Effector memory CD8-positive, alpha-beta T cell (primary cell): ENCODE results near the gene HNRNPH3.

Source experiments
- ATAC-seq: fragments of 150-1000 bp; cut with Tn5 transposase; replicated peaks from 2 replicates; pipeline ENCODE4 v1.10.0; 2021; ENCODE audit warnings: mild to moderate bottlenecking, moderate library complexity
- DNase-seq, 3 experiments: peaks; one replicate each; pipeline ENCODE4 v3.0.0; 2021
- H3K27ac Mint-ChIP-seq, 2 donors: one replicate each; pipeline ENCODE4 v1.8.0; 2022; ENCODE audit warnings: mild to moderate bottlenecking in 2 of 2, mixed read lengths in 2 of 2, moderate library complexity in 2 of 2
- H3K27me3 Mint-ChIP-seq, 2 donors: one replicate each; pipeline ENCODE4 v1.8.0; 2022; ENCODE audit warnings: mixed read lengths in 2 of 2
- H3K36me3 Mint-ChIP-seq: one replicate; pipeline ENCODE4 v1.8.0; 2022; ENCODE audit warnings: mild to moderate bottlenecking, moderate library complexity, mixed read lengths; ENCODE audit not compliant: insufficient read depth
- H3K4me1 Mint-ChIP-seq, 2 donors: one replicate each; pipeline ENCODE4 v1.8.0; 2022; ENCODE audit warnings: low read depth in 2 of 2, mixed read lengths in 2 of 2
- H3K4me3 Mint-ChIP-seq, 2 donors: one replicate each; pipeline ENCODE4 v1.8.0; 2022; ENCODE audit warnings: mild to moderate bottlenecking in 2 of 2, mixed read lengths in 2 of 2, moderate library complexity in 2 of 2
- H3K9me3 Mint-ChIP-seq, 2 donors: one replicate each; pipeline ENCODE4 v1.8.0; 2022; ENCODE audit warnings: mixed read lengths in 2 of 2
- total RNA-seq, 9 experiments: gene quantifications; one replicate each; lab custom pipeline; 2026; lab: John Stamatoyannopoulos, UW

The HNRNPH3 gene
- 39.5 to 100 (median 53.8) reads per million in 9 experiments for total RNA-seq

- Mint-ChIP-seq H3K9me3 (no peaks in the 10 kb centered on the region), H3K27ac (peak within 1 kb of the TSS; percentile 99 to 100), H3K36me3 (peaks cover 28% of the 10 kb centered on the region), H3K4me1 (peaks cover 35 to 46% of the 10 kb centered on the region in 2 donors), H3K4me3 (peak within 1 kb of the TSS; percentile 98 to 99), H3K27me3 (no peaks in the 10 kb centered on the region)
- ATAC-seq (peak; percentile 84), DNase-seq (peak; percentile 98 to 99 (median 98))
These were observed at the start of gene HNRNPH3 for GRCh38 chr10:68331455-68332258. HNRNPH3 (plus strand) TSS chr10:68332064; CDS start chr10:68337222, 5,158 bp downstream.

GRCh38 chr10:68284062-68285001, 47.5 kb upstream of the HNRNPH3 start:
- H3K4me1 Mint-ChIP-seq, result no peaks in the 10 kb centered on the region
- H3K9me3 Mint-ChIP-seq, result no peaks in the 10 kb centered on the region
- no peak overlapping the region for H3K4me3 Mint-ChIP-seq
- no peak for DNase-seq
- no peak for ATAC-seq
- H3K27me3 Mint-ChIP-seq, result no peaks in the 10 kb centered on the region
- no peaks in the 10 kb centered on the region for H3K36me3 Mint-ChIP-seq
- H3K27ac Mint-ChIP-seq, result no peak overlapping the region

GRCh38 chr10:68288717-68289116, 43.1 kb upstream of the HNRNPH3 start:
- Mint-ChIP-seq H3K27ac (no peak overlapping the region), H3K4me3 (no peak overlapping the region), H3K9me3 (no peaks in the 10 kb centered on the region), H3K36me3 (no peaks in the 10 kb centered on the region), H3K4me1 (no peaks in the 10 kb centered on the region), H3K27me3 (no peaks in the 10 kb centered on the region)
- ATAC-seq (no peak), DNase-seq (no peak)

- Mint-ChIP-seq H3K4me1 (no peaks in the 10 kb centered on the region), H3K9me3 (no peaks in the 10 kb centered on the region), H3K4me3 (no peak overlapping the region), H3K27ac (no peak overlapping the region), H3K36me3 (peaks cover 3% of the 10 kb centered on the region), H3K27me3 (no peaks in the 10 kb centered on the region)
- no peak for DNase-seq
- no peak for ATAC-seq
These were observed 41.1 kb upstream of the HNRNPH3 start for GRCh38 chr10:68290736-68291135.

GRCh38 chr10:68296843-68297663, 34.8 kb upstream of the HNRNPH3 start:
- peaks cover 3% of the 10 kb centered on the region for H3K36me3 Mint-ChIP-seq
- H3K9me3 Mint-ChIP-seq, result no peaks in the 10 kb centered on the region
- no peaks in the 10 kb centered on the region for H3K4me1 Mint-ChIP-seq
- H3K27me3 Mint-ChIP-seq, result no peaks in the 10 kb centered on the region
- H3K4me3 Mint-ChIP-seq, result no peak overlapping the region
- ATAC-seq, result no peak
- DNase-seq, result no peak
- H3K27ac Mint-ChIP-seq, result no peak overlapping the region

GRCh38 chr10:68301301-68301700, 30.6 kb upstream of the HNRNPH3 start:
- Mint-ChIP-seq H3K9me3 (no peaks in the 10 kb centered on the region), H3K27me3 (no peaks in the 10 kb centered on the region), H3K4me3 (no peak overlapping the region), H3K4me1 (no peaks in the 10 kb centered on the region), H3K36me3 (no peaks in the 10 kb centered on the region), H3K27ac (no peak overlapping the region)
- DNase-seq (no peak), ATAC-seq (no peak)

- H3K27me3 Mint-ChIP-seq, result no peaks in the 10 kb centered on the region
- no peak overlapping the region for H3K4me3 Mint-ChIP-seq
- H3K4me1 Mint-ChIP-seq, result no peaks in the 10 kb centered on the region
- ATAC-seq (peak; percentile 47), DNase-seq (no peak)
- H3K9me3 Mint-ChIP-seq, result no peaks in the 10 kb centered on the region
- H3K27ac Mint-ChIP-seq, result no peak overlapping the region
- H3K36me3 Mint-ChIP-seq, result no peaks in the 10 kb centered on the region
These were observed 29.9 kb upstream of the HNRNPH3 start for GRCh38 chr10:68301790-68302502.

- Mint-ChIP-seq H3K27ac (no peak overlapping the region), H3K9me3 (no peaks in the 10 kb centered on the region), H3K27me3 (no peaks in the 10 kb centered on the region), H3K4me3 (no peak overlapping the region), H3K4me1 (no peaks in the 10 kb centered on the region), H3K36me3 (no peaks in the 10 kb centered on the region)
- no peak for DNase-seq
- no peak for ATAC-seq
These were observed 29.4 kb upstream of the HNRNPH3 start for GRCh38 chr10:68302503-68302823.

- H3K27ac Mint-ChIP-seq, result no peak overlapping the region
- no peaks in the 10 kb centered on the region for H3K9me3 Mint-ChIP-seq
- no peaks in the 10 kb centered on the region for H3K4me1 Mint-ChIP-seq
- no peaks in the 10 kb centered on the region for H3K36me3 Mint-ChIP-seq
- no peak for DNase-seq
- no peaks in the 10 kb centered on the region for H3K27me3 Mint-ChIP-seq
- ATAC-seq, result no peak
- H3K4me3 Mint-ChIP-seq, result no peak overlapping the region
These were observed 29.0 kb upstream of the HNRNPH3 start for GRCh38 chr10:68302871-68303270.

GRCh38 chr10:68303849-68304412, 27.9 kb upstream of the HNRNPH3 start:
- Mint-ChIP-seq H3K4me1 (no peaks in the 10 kb centered on the region), H3K9me3 (no peaks in the 10 kb centered on the region), H3K27me3 (no peaks in the 10 kb centered on the region), H3K4me3 (no peak overlapping the region), H3K27ac (no peak overlapping the region), H3K36me3 (no peaks in the 10 kb centered on the region)
- no peak for ATAC-seq
- DNase-seq, result no peak

- Mint-ChIP-seq H3K4me3 (no peak overlapping the region), H3K9me3 (no peaks in the 10 kb centered on the region), H3K27me3 (no peaks in the 10 kb centered on the region), H3K4me1 (no peaks in the 10 kb centered on the region), H3K36me3 (no peaks in the 10 kb centered on the region), H3K27ac (no peak overlapping the region)
- DNase-seq (no peak), ATAC-seq (no peak)
These were observed 26.0 kb upstream of the HNRNPH3 start for GRCh38 chr10:68305854-68306253.

GRCh38 chr10:68310531-68310930, 21.3 kb upstream of the HNRNPH3 start:
- DNase-seq (no peak), ATAC-seq (no peak)
- Mint-ChIP-seq H3K36me3 (no peaks in the 10 kb centered on the region), H3K27ac (no peak overlapping the region), H3K4me1 (peaks cover 2 to 5% of the 10 kb centered on the region in 2 donors), H3K27me3 (no peaks in the 10 kb centered on the region), H3K9me3 (peaks cover 0 to 1% of the 10 kb centered on the region in 2 donors), H3K4me3 (no peak overlapping the region)
